ENCODE results near the gene SLC19A1.
"Not testable (repeated sequence)": the region's sequence is repeated elsewhere in the genome, so short reads cannot be mapped to it uniquely, and the experiment has no call there.

SLC19A1 gene

GRCh38 chr21:45503226-45503625, 39.0 kb downstream of the SLC19A1 start:
- not testable (repeated sequence) for DNase-seq

- DNase-seq = no peak
Observed at GRCh38 chr21:45502600-45502999, 39.6 kb downstream of the SLC19A1 start.

GRCh38 chr21:45502006-45502345, 40.3 kb downstream of the SLC19A1 start:
- DNase-seq = no peak

- DNase-seq = not testable (repeated sequence)
Observed at GRCh38 chr21:45501081-45502005, 40.9 kb downstream of the SLC19A1 start.

- DNase-seq = no peak
Observed at GRCh38 chr21:45499970-45500577, 42.2 kb downstream of the SLC19A1 start.

- no peak for DNase-seq
Observed at GRCh38 chr21:45499201-45499750, 43.0 kb downstream of the SLC19A1 start.

GRCh38 chr21:45498646-45499000, 43.6 kb downstream of the SLC19A1 start:
- no peak for DNase-seq

- no peak for DNase-seq
Observed at GRCh38 chr21:45497846-45498645, 44.2 kb downstream of the SLC19A1 start.

- no peak for DNase-seq
Observed at GRCh38 chr21:45496968-45497845, 45.0 kb downstream of the SLC19A1 start.

- no peak for DNase-seq
Observed at GRCh38 chr21:45496151-45496967, 45.9 kb downstream of the SLC19A1 start.

- DNase-seq = no peak
Observed at GRCh38 chr21:45494851-45495680, 47.2 kb downstream of the SLC19A1 start.

GRCh38 chr21:45494135-45494850, 47.9 kb downstream of the SLC19A1 start:
- no peak for DNase-seq

- no peak for DNase-seq
Observed at GRCh38 chr21:45493401-45494001, 48.7 kb downstream of the SLC19A1 start.

GRCh38 chr21:45492765-45493164, 49.5 kb downstream of the SLC19A1 start:
- DNase-seq = no peak

- DNase-seq = no peak
Observed at GRCh38 chr21:45491623-45492022, 50.6 kb downstream of the SLC19A1 start.

- no peak for DNase-seq
Observed at GRCh38 chr21:45491056-45491455, 51.2 kb downstream of the SLC19A1 start.

GRCh38 chr21:45490049-45490731, 52.0 kb downstream of the SLC19A1 start:
- DNase-seq = no peak

GRCh38 chr21:45489722-45489982, 52.6 kb downstream of the SLC19A1 start:
- DNase-seq = no peak

Measured in NCI-H2081 (cell line).